Esophagus muscularis mucosa (tissue), 3 donors: ENCODE results near the gene JPH4.

Experiments used
- CTCF ChIP-seq, 3 experiments: fragments of 200-600 bp in 2 of 3; fragments of 450-650 bp in 1 of 3; sonication (generic) in 2 of 3; IDR thresholded peaks; one replicate each; pipeline ENCODE4 v1.5.1; 2017 to 2019; ENCODE audit warnings: antibody characterized with exemption in 3 of 3, mild to moderate bottlenecking in 2 of 3, moderate library complexity in 1 of 3
- POLR2A ChIP-seq: fragments of 450-650 bp; IDR thresholded peaks from one replicate; pipeline ENCODE4 v1.6.1; 2017; ENCODE audit warnings: antibody characterized with exemption, moderate library complexity, mild to moderate bottlenecking, low read depth
- POLR2AphosphoS5 ChIP-seq, 2 donors: sonication (generic); formaldehyde crosslinking; IDR thresholded peaks; one replicate each; pipeline ENCODE4 v1.6.1; 2017; ENCODE audit warnings: antibody characterized with exemption in 2 of 2

DNA sequence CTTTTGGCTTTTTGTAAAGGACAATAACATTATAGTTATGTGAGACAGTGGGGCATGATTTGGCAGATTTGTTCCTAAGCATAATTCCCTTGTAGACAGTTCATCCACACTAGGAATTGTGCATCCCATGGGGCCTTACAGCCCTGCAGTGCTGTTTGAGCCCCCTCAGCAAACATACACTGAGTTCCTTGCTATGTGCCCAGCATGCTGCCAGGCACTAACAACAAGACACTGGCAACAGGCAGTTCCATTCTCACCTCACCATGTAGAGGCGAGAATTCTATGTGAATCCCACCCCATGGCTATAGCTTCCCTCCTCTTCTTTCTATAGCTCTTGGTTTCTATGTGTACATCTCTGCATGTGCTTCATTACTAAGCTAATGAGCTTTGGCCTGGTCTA is 20.6 kb downstream of the JPH4 start:
- TF ChIP-seq POLR2AphosphoS5 (IDR thresholded peaks at IDR 0.05) (no peak), CTCF (IDR thresholded peaks at IDR 0.05) (no peak), POLR2A (no peak)
